HepG2 (cell line): Measurements from ENCODE around the gene ZCCHC24. TPM values are rescaled to one million over a fixed set of nuclear protein-coding genes. Genes with fewer than 3 reads are reported as not detected.
A peak's percentile ranks its signal among the peaks of the same experiment; 100 is the strongest.

Experiments
- ARHGAP35 ChIP-seq: sonication (generic); formaldehyde crosslinking; IDR thresholded peaks from 2 replicates; pipeline ENCODE4 v1.9.0; 2022; ENCODE audit warnings: mild to moderate bottlenecking, inconsistent platforms, moderate library complexity, missing genetic modification reagents, borderline replicate concordance
- CBX5 ChIP-seq: sonication (generic); formaldehyde crosslinking; IDR thresholded peaks from 2 replicates; pipeline ENCODE4 v1.4.0; 2020; ENCODE audit warnings: missing genetic modification reagents, borderline replicate concordance
- CEBPZ ChIP-seq: IDR thresholded peaks from 2 replicates; pipeline ENCODE4 v1.6.1; 2012; ENCODE audit warnings: low read length, improper control_type of control experiment
- CREBL2 ChIP-seq: sonication (generic); formaldehyde crosslinking; IDR thresholded peaks from 2 replicates; pipeline ENCODE4 v1.8.1; 2023; ENCODE audit warnings: missing genetic modification reagents, mild to moderate bottlenecking, borderline replicate concordance
- DMAP1 ChIP-seq: IDR thresholded peaks from 2 replicates; pipeline ENCODE4 v1.6.1; 2016
- FOXA1 ChIP-seq, 2 experiments: fragments of 450-650 bp in 1 of 2; sonication (generic) in 1 of 2; formaldehyde crosslinking in 1 of 2; IDR thresholded peaks; 2 replicates each; pipeline versions ENCODE4 v1.4.0 to v1.6.1; 2016 to 2020; ENCODE audit warnings: missing genetic modification reagents in 1 of 2
- IRX3 ChIP-seq: sonication (generic); formaldehyde crosslinking; IDR thresholded peaks from 2 replicates; pipeline ENCODE4 v1.8.1; 2023; ENCODE audit warnings: mild to moderate bottlenecking, low read depth, missing genetic modification reagents, borderline replicate concordance
- KIAA2018 ChIP-seq: sonication (generic); formaldehyde crosslinking; IDR thresholded peaks from 2 replicates; pipeline ENCODE4 v1.5.0; 2020; ENCODE audit warnings: mild to moderate bottlenecking, missing genetic modification reagents, borderline replicate concordance
- PCBP1 ChIP-seq: fragments of 200-400 bp; formaldehyde crosslinking; IDR thresholded peaks from 2 replicates; pipeline ENCODE4 v1.6.1; 2017; ENCODE audit warnings: mild to moderate bottlenecking, low read depth, low read length, borderline replicate concordance
- TAF1 ChIP-seq: sonication (generic); formaldehyde crosslinking; IDR thresholded peaks from 2 replicates; pipeline ENCODE4 v1.4.0; 2020; ENCODE audit warnings: missing genetic modification reagents
- TEF ChIP-seq: sonication (generic); formaldehyde crosslinking; IDR thresholded peaks from 2 replicates; pipeline ENCODE4 v1.5.0; 2020; ENCODE audit warnings: missing genetic modification reagents
- ZBTB43 ChIP-seq: sonication (generic); formaldehyde crosslinking; conservative IDR thresholded peaks from 2 replicates; pipeline ENCODE4 v1.4.0; 2020; ENCODE audit warnings: missing genetic modification reagents
- ZNF709 ChIP-seq: sonication (generic); formaldehyde crosslinking; IDR thresholded peaks from 2 replicates; pipeline ENCODE4 v1.5.0; 2020; ENCODE audit warnings: mild to moderate bottlenecking, missing genetic modification reagents
- ZNF777 ChIP-seq: sonication (generic); formaldehyde crosslinking; IDR thresholded peaks from 2 replicates; pipeline ENCODE4 v1.4.0; 2020; ENCODE audit warnings: missing genetic modification reagents
- polyA plus RNA-seq, 8 experiments: library from polyadenylated mRNA; depleted of rRNA in 3 of 8; stranded (reverse) in 7 of 8; unstranded in 1 of 8; fragments of >200 nt; fragmentation: Illumina TruSeq in 4 of 8; extraction: Trizol in 4 of 8; gene quantifications; 2 replicates each; pipeline versions ENCODE4 v1.2.1 to v1.2.3, GENCODE V29; 2011 to 2016; ENCODE audit warnings: low read depth in 4 of 8, missing spikeins in 1 of 8, mixed read lengths in 1 of 8; ENCODE audit not compliant: insufficient read depth in 1 of 8
- total RNA-seq, 5 experiments: library from RNA; depleted of rRNA; stranded (reverse); fragments of >200 nt; fragmentation: Illumina TruSeq; extraction: Trizol; gene quantifications; 2 replicates each; pipeline ENCODE4 v1.2.3, GENCODE V29; 2016; ENCODE audit warnings: low read depth in 1 of 5

Gene ZCCHC24
- total and polyA plus RNA-seq, 2 of the 13 experiments (the other 11 are each of a cell fraction or from before 2014, with no cell fraction given), result 3.1 to 7.9 TPM

- TF ChIP-seq FOXA1 (IDR thresholded peaks at IDR 0.05), result no peak
- no peak; the same call in 1 of the 2 replicates for TF ChIP-seq FOXA1 (CRISPR knock-in tag; IDR thresholded peaks at IDR 0.05)
- TF ChIP-seq TEF (CRISPR knock-in tag), result no peak
- 0 out of 2 replicates have a peak, but pooled peaks have one; percentile 22 for TF ChIP-seq ZNF709 (CRISPR knock-in tag)
- TF ChIP-seq ZBTB43 (CRISPR knock-in tag), result peak; percentile 53; the same call in 1 of the 2 replicates
- no peak for TF ChIP-seq KIAA2018 (CRISPR knock-in tag)
- 0 out of 2 replicates have a peak, but pooled peaks have one; percentile 13 for TF ChIP-seq TAF1 (CRISPR knock-in tag)
- TF ChIP-seq CREBL2 (CRISPR knock-in tag), result peak; percentile 66; the same call in 1 of the 2 replicates
- TF ChIP-seq ARHGAP35 (CRISPR knock-in tag), result no peak; the same call in 1 of the 2 replicates
- peak; percentile 44; the same call in 1 of the 2 replicates for TF ChIP-seq ZNF777 (CRISPR knock-in tag)
- TF ChIP-seq IRX3 (CRISPR knock-in tag), result 0 out of 2 replicates have a peak, but pooled peaks have one; percentile 55
- no peak for TF ChIP-seq CEBPZ
- TF ChIP-seq CBX5 (CRISPR knock-in tag), result peak; percentile 46; the same call in 1 of the 2 replicates
- peak; percentile 85 for TF ChIP-seq DMAP1
- 0 out of 2 replicates have a peak, but pooled peaks have one; percentile 17 for TF ChIP-seq PCBP1
These were observed 97.4 kb downstream of the ZCCHC24 start (continued) for GRCh38 chr10:79347894-79348639.
